ENCODE results near the gene MTMR11. TPM values are rescaled to one million over a fixed set of nuclear protein-coding genes. Genes with fewer than 3 reads are reported as not detected.

MTMR11 gene
- total and polyA plus RNA-seq, 7 donors = 0.78 to 3.0 (median 1.5) TPM

DNA sequence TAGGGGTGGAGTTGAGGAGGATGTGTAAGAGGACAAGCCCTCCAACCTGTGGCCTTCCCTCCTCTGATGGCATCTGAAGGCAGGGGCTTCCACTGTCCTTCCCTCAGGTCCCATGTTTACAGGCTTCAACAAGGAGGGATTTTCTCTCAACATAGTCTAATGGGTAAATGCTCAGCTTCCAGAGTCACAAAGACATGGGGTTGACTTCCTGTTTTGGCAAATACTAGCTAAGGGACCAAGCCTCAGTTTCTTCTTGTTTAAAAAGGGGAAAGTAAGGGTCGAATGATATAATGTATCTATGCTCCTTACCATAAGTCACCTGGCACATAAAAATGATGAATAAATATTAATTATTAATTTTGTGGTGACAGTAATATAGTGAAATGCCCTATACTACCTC is 22.1 kb downstream of the MTMR11 start:
- Histone ChIP-seq H3K4me1 (no peaks in the 10 kb centered on the region), H3K27ac (no peak overlapping the region), H3K4me3 (no peak overlapping the region), H3K27me3 (ENCODE audit: insufficient read depth in 3 of 3, low read length in 2 of 3) (peaks cover 0 to 7% (median 0%) of the 10 kb centered on the region in 3 donors), H3K9me3 (no peaks in the 10 kb centered on the region), H3K36me3 (ENCODE audit: insufficient read depth in 1 of 2, low read depth in 1 of 2) (no peaks in the 10 kb centered on the region)
- no peak for DNase-seq
- intact Hi-C loops (cut with DNase I) = no loop called here
- TF ChIP-seq, protein P1, sequence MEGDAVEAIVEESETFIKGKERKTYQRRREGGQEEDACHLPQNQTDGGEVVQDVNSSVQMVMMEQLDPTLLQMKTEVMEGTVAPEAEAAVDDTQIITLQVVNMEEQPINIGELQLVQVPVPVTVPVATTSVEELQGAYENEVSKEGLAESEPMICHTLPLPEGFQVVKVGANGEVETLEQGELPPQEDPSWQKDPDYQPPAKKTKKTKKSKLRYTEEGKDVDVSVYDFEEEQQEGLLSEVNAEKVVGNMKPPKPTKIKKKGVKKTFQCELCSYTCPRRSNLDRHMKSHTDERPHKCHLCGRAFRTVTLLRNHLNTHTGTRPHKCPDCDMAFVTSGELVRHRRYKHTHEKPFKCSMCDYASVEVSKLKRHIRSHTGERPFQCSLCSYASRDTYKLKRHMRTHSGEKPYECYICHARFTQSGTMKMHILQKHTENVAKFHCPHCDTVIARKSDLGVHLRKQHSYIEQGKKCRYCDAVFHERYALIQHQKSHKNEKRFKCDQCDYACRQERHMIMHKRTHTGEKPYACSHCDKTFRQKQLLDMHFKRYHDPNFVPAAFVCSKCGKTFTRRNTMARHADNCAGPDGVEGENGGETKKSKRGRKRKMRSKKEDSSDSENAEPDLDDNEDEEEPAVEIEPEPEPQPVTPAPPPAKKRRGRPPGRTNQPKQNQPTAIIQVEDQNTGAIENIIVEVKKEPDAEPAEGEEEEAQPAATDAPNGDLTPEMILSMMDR (IDR thresholded peaks at IDR 0.05) = no peak
- 86 to 97% (median 91%) methylated on average over 1 of the region's 1 CpG for WGBS, 3 donors
- no peak for ATAC-seq

DNA sequence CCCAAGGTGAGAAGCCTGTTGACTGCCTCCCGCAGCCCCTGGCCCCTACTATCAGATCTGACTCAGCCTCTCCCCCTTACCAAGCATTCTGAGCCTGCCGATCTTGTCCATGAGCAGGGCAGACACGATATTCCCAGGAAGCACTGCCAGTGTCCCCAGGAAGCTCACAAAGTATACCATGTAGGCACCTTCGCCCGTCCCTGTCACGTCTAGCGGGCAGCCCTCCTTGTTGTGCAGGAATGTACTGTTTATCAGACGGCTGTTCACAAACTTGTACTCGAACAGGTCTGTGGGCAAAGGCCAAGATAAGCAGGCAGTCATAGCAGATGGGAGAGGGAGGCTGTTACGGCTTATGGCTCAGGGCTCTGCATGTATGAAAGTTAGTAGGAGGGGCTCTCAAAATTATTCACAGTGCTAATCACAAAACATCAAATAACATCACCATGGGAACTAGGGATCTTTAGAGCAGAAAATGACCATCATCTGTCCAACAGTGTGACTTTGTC is 30.1 kb downstream of the MTMR11 start:
- no peak for ATAC-seq

DNA sequence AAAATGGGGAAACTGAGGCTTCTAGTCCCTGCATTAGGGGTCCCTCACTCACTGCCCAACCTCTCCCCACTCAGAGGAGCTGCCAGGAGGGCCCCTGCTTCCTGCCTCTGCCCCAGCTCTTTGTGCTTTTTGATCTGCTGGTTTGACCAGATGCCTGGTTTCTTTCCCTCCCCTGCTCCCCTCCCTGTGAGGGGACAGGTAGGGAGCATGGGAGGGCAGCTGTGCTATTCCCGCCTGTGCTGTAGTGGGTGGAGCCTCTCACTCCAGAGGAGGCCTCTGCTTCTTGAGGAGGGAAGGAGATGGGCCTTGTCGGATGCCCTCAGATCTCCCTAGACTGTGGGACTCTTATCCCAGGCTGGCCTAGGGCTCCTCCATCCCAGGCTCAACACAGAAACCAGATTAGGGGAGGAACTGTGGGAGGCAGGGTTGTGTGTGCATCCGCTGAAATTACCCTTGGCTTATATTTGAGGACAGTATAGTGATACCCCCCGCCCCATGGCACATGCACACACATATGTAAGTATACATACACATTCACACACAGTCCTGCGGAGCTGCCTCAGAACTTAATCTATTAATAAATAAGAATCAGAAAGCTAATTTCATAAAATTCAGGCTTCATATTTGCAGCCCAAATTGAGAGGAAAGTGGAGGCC is 32.7 kb downstream of the MTMR11 start:
- TF ChIP-seq, protein P1 (IDR thresholded peaks at IDR 0.05) = no peak
- Histone ChIP-seq H3K36me3 (ENCODE audit: insufficient read depth in 1 of 2, low read depth in 1 of 2) (no peaks in the 10 kb centered on the region), H3K27me3 (ENCODE audit: insufficient read depth in 3 of 3, low read length in 2 of 3) (no peaks in the 10 kb centered on the region), H3K9me3 (no peaks in the 10 kb centered on the region), H3K27ac (no peak overlapping the region), H3K4me3 (no peak overlapping the region), H3K4me1 (peaks cover 5% of the 10 kb centered on the region)
- ATAC-seq (no peak), DNase-seq (no peak)
- WGBS, 3 donors = 81 to 86% (median 81%) methylated on average over 4 to 5 of the region's 5 CpGs
- intact Hi-C loops (cut with DNase I) = no loop called here

More for the DNA sequence above, 30.1 kb downstream of the MTMR11 start:
- H3K27ac ChIP-seq = no peak overlapping the region
- TF ChIP-seq, protein P1 (IDR thresholded peaks at IDR 0.05) = no peak
- H3K36me3 ChIP-seq (ENCODE audit: insufficient read depth in 1 of 2, low read depth in 1 of 2) = no peaks in the 10 kb centered on the region
- no peak for DNase-seq
- no peak overlapping the region for H3K4me3 ChIP-seq
- no peaks in the 10 kb centered on the region for H3K27me3 ChIP-seq (ENCODE audit: insufficient read depth in 3 of 3, low read length in 2 of 3)
- 84 to 88% (median 84%) methylated on average over 10 of the region's 10 CpGs for WGBS, 3 donors
- intact Hi-C loops (cut with DNase I) = no loop called here
- no peaks in the 10 kb centered on the region for H3K9me3 ChIP-seq
- no peaks in the 10 kb centered on the region for H3K4me1 ChIP-seq

DNA sequence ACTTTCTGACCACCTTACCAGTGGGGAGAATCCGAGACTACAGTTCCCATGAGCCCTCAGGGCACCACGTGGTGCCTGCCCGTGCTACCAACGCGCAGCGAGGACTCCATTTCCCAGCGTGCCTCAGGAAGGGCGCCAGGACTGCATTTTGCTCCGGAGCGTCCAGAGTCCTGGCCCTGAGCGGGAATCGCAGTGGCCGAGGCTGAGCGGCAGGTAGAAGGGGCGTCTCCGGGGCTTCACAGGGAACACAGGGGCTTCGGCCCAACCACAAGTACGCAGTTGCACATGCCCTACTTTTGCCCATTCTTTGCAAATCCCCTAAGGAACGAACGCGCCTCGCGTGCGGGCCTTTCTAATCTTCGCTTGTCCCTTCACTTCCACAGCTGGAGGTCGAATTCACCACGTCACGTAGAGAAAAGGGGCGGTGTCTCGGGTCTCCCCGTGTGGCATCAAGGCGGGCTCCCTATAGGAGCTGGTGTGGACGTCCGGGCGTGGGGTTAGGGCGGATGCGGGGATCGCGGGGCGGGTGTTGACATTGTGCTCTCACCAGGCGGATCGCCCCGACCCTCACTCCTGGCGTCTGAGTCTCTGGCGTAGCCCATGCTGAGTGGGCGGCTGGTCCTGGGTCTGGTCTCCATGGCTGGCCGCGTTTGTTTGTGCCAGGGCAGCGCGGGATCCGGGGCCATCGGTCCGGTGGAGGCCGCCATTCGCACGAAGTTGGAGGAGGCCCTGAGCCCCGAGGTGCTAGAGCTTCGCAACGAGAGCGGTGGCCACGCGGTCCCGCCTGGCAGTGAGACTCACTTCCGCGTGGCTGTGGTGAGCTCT is 37.0 kb downstream of the MTMR11 start, which contains the start of gene BOLA1:
TSS of gene BOLA1 (plus strand) at position 109 of the 825 bp plus-strand sequence. CDS start at position 601, 492 bp downstream.
- 3% methylated on average over 62 to 65 of the region's 65 CpGs for WGBS, 3 donors
- no peaks in the 10 kb centered on the region for H3K27me3 ChIP-seq (ENCODE audit: insufficient read depth in 3 of 3, low read length in 2 of 3)
- no peaks in the 10 kb centered on the region for H3K9me3 ChIP-seq
- H3K27ac ChIP-seq = peak within 1 kb of the TSS; percentile 89
- H3K4me1 ChIP-seq = peaks cover 5% of the 10 kb centered on the region
- TF ChIP-seq, protein P1 (IDR thresholded peaks at IDR 0.05) = no peak
- H3K4me3 ChIP-seq = peak within 1 kb of the TSS; percentile 83
- no peaks in the 10 kb centered on the region for H3K36me3 ChIP-seq (ENCODE audit: insufficient read depth in 1 of 2, low read depth in 1 of 2)
- ATAC-seq (peak; percentile 97 to 100 (median 99)), DNase-seq (peak; percentile 94 to 96)
- intact Hi-C loops (cut with DNase I) = no loop called here
